Measurements from ENCODE around the gene PSTK.

Gene PSTK

GRCh38 chr10:123024540-123024939, 44.3 kb downstream of the PSTK start:
- Histone ChIP-seq H3K36me3 (ENCODE audit: control insufficient read depth in 1 of 2, insufficient read depth in 2 of 2, low read length in 2 of 2) (no peaks in the 10 kb centered on the region), H3K27ac (ENCODE audit: low read length) (no peak overlapping the region), H3K4me3 (ENCODE audit: low read depth in 1 of 2, low read length in 2 of 2) (no peak overlapping the region), H3K4me1 (ENCODE audit: control insufficient read depth in 1 of 2, insufficient read depth in 2 of 2, low read length in 2 of 2) (no peaks in the 10 kb centered on the region), H3K9me3 (ENCODE audit: control insufficient read depth in 1 of 2, low read length in 2 of 2) (no peaks in the 10 kb centered on the region), H3K27me3 (ENCODE audit: low read depth, low read length) (no peaks in the 10 kb centered on the region)

GRCh38 chr10:123026302-123026701, 46.1 kb downstream of the PSTK start:
- H3K27me3 ChIP-seq (ENCODE audit: low read depth, low read length), result no peaks in the 10 kb centered on the region
- no peak overlapping the region for H3K4me3 ChIP-seq (ENCODE audit: low read depth in 1 of 2, low read length in 2 of 2)
- no peaks in the 10 kb centered on the region for H3K4me1 ChIP-seq (ENCODE audit: control insufficient read depth in 1 of 2, insufficient read depth in 2 of 2, low read length in 2 of 2)

GRCh38 chr10:123027861-123028260, 47.7 kb downstream of the PSTK start:
- Histone ChIP-seq H3K36me3 (ENCODE audit: control insufficient read depth in 1 of 2, insufficient read depth in 2 of 2, low read length in 2 of 2) (no peaks in the 10 kb centered on the region), H3K4me3 (ENCODE audit: low read depth in 1 of 2, low read length in 2 of 2) (no peak overlapping the region), H3K27me3 (ENCODE audit: low read depth, low read length) (no peaks in the 10 kb centered on the region), H3K9me3 (ENCODE audit: control insufficient read depth in 1 of 2, low read length in 2 of 2) (no peaks in the 10 kb centered on the region), H3K4me1 (ENCODE audit: control insufficient read depth in 1 of 2, insufficient read depth in 2 of 2, low read length in 2 of 2) (no peaks in the 10 kb centered on the region), H3K27ac (ENCODE audit: low read length) (no peak overlapping the region)

More at GRCh38 chr10:123026302-123026701, 46.1 kb downstream of the PSTK start:
- H3K9me3 ChIP-seq (ENCODE audit: control insufficient read depth in 1 of 2, low read length in 2 of 2), result no peaks in the 10 kb centered on the region
- no peaks in the 10 kb centered on the region for H3K36me3 ChIP-seq (ENCODE audit: control insufficient read depth in 1 of 2, insufficient read depth in 2 of 2, low read length in 2 of 2)
- no peak overlapping the region for H3K27ac ChIP-seq (ENCODE audit: low read length)

- no peaks in the 10 kb centered on the region for H3K4me1 ChIP-seq (ENCODE audit: control insufficient read depth in 1 of 2, insufficient read depth in 2 of 2, low read length in 2 of 2)
- no peaks in the 10 kb centered on the region for H3K9me3 ChIP-seq (ENCODE audit: control insufficient read depth in 1 of 2, low read length in 2 of 2)
- no peak overlapping the region for H3K4me3 ChIP-seq (ENCODE audit: low read depth in 1 of 2, low read length in 2 of 2)
- no peak overlapping the region for H3K27ac ChIP-seq (ENCODE audit: low read length)
- no peaks in the 10 kb centered on the region for H3K27me3 ChIP-seq (ENCODE audit: low read depth, low read length)
- peaks cover 0 to 8% of the 10 kb centered on the region in 2 donors for H3K36me3 ChIP-seq (ENCODE audit: control insufficient read depth in 1 of 2, insufficient read depth in 2 of 2, low read length in 2 of 2)
These were observed 50.9 kb downstream of the PSTK start for GRCh38 chr10:123031124-123031523.

- Histone ChIP-seq H3K27me3 (ENCODE audit: low read depth, low read length) (no peaks in the 10 kb centered on the region), H3K27ac (ENCODE audit: low read length) (no peak overlapping the region), H3K9me3 (ENCODE audit: control insufficient read depth in 1 of 2, low read length in 2 of 2) (no peaks in the 10 kb centered on the region), H3K4me3 (ENCODE audit: low read depth in 1 of 2, low read length in 2 of 2) (no peak overlapping the region), H3K36me3 (ENCODE audit: control insufficient read depth in 1 of 2, insufficient read depth in 2 of 2, low read length in 2 of 2) (peaks cover 11 to 21% of the 10 kb centered on the region in 2 donors), H3K4me1 (ENCODE audit: control insufficient read depth in 1 of 2, insufficient read depth in 2 of 2, low read length in 2 of 2) (no peaks in the 10 kb centered on the region)
These were observed 54.1 kb downstream of the PSTK start for GRCh38 chr10:123034332-123034731.

DNA sequence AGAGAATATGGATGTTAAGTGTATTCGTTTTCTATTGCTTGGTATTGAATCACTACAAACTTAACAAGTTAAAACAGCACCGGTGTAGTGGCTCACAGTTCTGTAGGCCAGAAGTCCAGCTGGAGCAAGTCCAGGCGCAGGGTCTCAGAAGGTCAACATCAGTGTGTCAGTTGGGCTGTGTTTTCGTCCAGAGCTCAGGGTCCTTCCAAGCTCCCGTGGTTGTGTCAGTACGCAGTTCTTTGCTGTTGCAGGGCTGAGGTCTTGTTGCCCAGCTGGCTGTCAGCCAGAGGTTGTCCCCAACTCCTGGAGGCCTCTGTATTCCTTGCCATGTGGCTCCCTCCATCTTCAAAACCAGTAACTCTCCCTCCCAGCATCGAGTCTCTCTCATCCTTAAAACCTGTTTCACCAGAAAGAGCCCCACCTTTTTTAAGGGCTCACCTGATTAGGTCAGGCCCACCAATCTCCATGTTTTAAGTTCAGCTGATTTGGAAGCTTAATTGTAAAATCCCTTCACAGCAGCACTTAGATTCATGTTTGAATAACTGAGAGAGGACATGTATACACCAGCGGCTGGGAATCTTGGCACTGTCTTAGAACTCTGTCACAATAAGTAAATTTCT, 55.4 kb downstream of the PSTK start:
- H3K4me1 ChIP-seq (ENCODE audit: control insufficient read depth in 1 of 2, insufficient read depth in 2 of 2, low read length in 2 of 2), result no peaks in the 10 kb centered on the region
- H3K27ac ChIP-seq (ENCODE audit: low read length), result no peak overlapping the region
- peaks cover 11 to 21% of the 10 kb centered on the region in 2 donors for H3K36me3 ChIP-seq (ENCODE audit: control insufficient read depth in 1 of 2, insufficient read depth in 2 of 2, low read length in 2 of 2)
- H3K4me3 ChIP-seq (ENCODE audit: low read depth in 1 of 2, low read length in 2 of 2), result no peak overlapping the region
- H3K9me3 ChIP-seq (ENCODE audit: control insufficient read depth in 1 of 2, low read length in 2 of 2), result no peaks in the 10 kb centered on the region
- no peaks in the 10 kb centered on the region for H3K27me3 ChIP-seq (ENCODE audit: low read depth, low read length)

GRCh38 chr10:123038782-123039631, 58.8 kb downstream of the PSTK start:
- Histone ChIP-seq H3K27me3 (ENCODE audit: low read depth, low read length) (no peaks in the 10 kb centered on the region), H3K36me3 (ENCODE audit: control insufficient read depth in 1 of 2, insufficient read depth in 2 of 2, low read length in 2 of 2) (peaks cover 17 to 24% of the 10 kb centered on the region in 2 donors), H3K9me3 (ENCODE audit: control insufficient read depth in 1 of 2, low read length in 2 of 2) (no peaks in the 10 kb centered on the region), H3K27ac (ENCODE audit: low read length) (no peak overlapping the region), H3K4me3 (ENCODE audit: low read depth in 1 of 2, low read length in 2 of 2) (no peak overlapping the region), H3K4me1 (ENCODE audit: control insufficient read depth in 1 of 2, insufficient read depth in 2 of 2, low read length in 2 of 2) (no peaks in the 10 kb centered on the region)

DNA sequence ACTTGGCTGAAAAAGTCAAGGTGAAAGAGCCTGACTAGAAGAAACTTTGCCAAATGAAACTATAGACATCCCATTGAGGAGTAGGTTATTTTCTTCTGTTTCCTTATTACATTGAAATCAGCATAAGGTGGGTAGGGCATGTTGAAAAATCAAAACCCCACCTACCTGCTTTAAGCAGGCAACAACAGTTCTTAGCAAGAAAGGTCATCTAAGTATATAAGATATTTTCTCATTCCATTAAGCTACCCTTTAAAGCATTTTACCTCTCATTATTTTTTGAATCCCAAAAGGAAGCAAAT, 59.4 kb downstream of the PSTK start:
- H3K36me3 ChIP-seq (ENCODE audit: control insufficient read depth in 1 of 2, insufficient read depth in 2 of 2, low read length in 2 of 2), result peaks cover 23 to 29% of the 10 kb centered on the region in 2 donors
- H3K9me3 ChIP-seq (ENCODE audit: control insufficient read depth in 1 of 2, low read length in 2 of 2), result no peaks in the 10 kb centered on the region
- H3K27me3 ChIP-seq (ENCODE audit: low read depth, low read length), result no peaks in the 10 kb centered on the region
- no peak overlapping the region for H3K4me3 ChIP-seq (ENCODE audit: low read depth in 1 of 2, low read length in 2 of 2)
- H3K4me1 ChIP-seq (ENCODE audit: control insufficient read depth in 1 of 2, insufficient read depth in 2 of 2, low read length in 2 of 2), result no peaks in the 10 kb centered on the region
- H3K27ac ChIP-seq (ENCODE audit: low read length), result no peak overlapping the region

All from muscle layer of duodenum (tissue), 2 donors.